Loucy (cell line): Measurements from ENCODE around the gene NECTIN1.

Experiments used
- H2AFZ ChIP-seq: fragments of 200-600 bp; sonication (generic); 2 replicates; pipeline ENCODE4 v1.6.0; 2016; ENCODE audit warnings: antibody characterized with exemption, mild to moderate bottlenecking, low read length, moderate library complexity
- H3F3A ChIP-seq: fragments of 200-600 bp; 2 replicates; pipeline ENCODE4 v1.6.0; 2016; ENCODE audit warnings: antibody characterized with exemption, low read depth, mild to moderate bottlenecking
- H3K27me3 ChIP-seq: fragments of 200-600 bp; sonication (generic); 2 replicates; pipeline ENCODE4 v1.6.1; 2014; ENCODE audit warnings: low read length, mild to moderate bottlenecking; ENCODE audit not compliant: insufficient read depth, poor library complexity, severe bottlenecking
- H3K36me3 ChIP-seq: fragments of 200-600 bp; sonication (generic); 2 replicates; pipeline ENCODE4 v1.6.1; 2016; ENCODE audit warnings: low read length; ENCODE audit not compliant: insufficient read depth
- H3K4me1 ChIP-seq: fragments of 200-600 bp; sonication (generic); 2 replicates; pipeline ENCODE4 v1.5.1; 2014; ENCODE audit warnings: low read length, mild to moderate bottlenecking; ENCODE audit not compliant: insufficient read depth, poor library complexity, severe bottlenecking
- H3K4me2 ChIP-seq: fragments of 200-600 bp; sonication (generic); 2 replicates; pipeline ENCODE4 v1.6.0; 2014; ENCODE audit warnings: antibody characterized with exemption, low read length, low read depth, mild to moderate bottlenecking; ENCODE audit not compliant: poor library complexity, severe bottlenecking
- H3K4me3 ChIP-seq: fragments of 200-600 bp; sonication (generic); 2 replicates; pipeline ENCODE4 v1.5.1; 2014; ENCODE audit warnings: low read length, mild to moderate bottlenecking, mixed read lengths; ENCODE audit not compliant: poor library complexity, severe bottlenecking
- H3K79me2 ChIP-seq: fragments of 200-600 bp; sonication (generic); 2 replicates; pipeline ENCODE4 v1.6.1; 2014; ENCODE audit warnings: low read length; ENCODE audit not compliant: insufficient read depth
- H3K9ac ChIP-seq: fragments of 200-600 bp; sonication (generic); 2 replicates; pipeline ENCODE4 v1.6.0; 2014; ENCODE audit warnings: mild to moderate bottlenecking, low read depth, low read length, moderate library complexity; ENCODE audit not compliant: poor library complexity, severe bottlenecking
- H3K9me2 ChIP-seq: fragments of 200-600 bp; sonication (generic); replicated peaks from 2 replicates; pipeline ENCODE4 v1.6.1; 2016; ENCODE audit warnings: low read depth, low read length, mixed read lengths
- H3K9me3 ChIP-seq: fragments of 200-600 bp; sonication (generic); 2 replicates; pipeline ENCODE4 v1.6.1; 2014; ENCODE audit warnings: mild to moderate bottlenecking, antibody characterized with exemption, low read length, low read depth; ENCODE audit not compliant: insufficient read depth
- H4K20me1 ChIP-seq: fragments of 200-600 bp; sonication (generic); 2 replicates; pipeline ENCODE4 v1.6.0; 2014; ENCODE audit warnings: antibody characterized with exemption, low read length, mild to moderate bottlenecking; ENCODE audit not compliant: insufficient read depth, poor library complexity, severe bottlenecking
- CTCF ChIP-seq: fragments of 200-600 bp; sonication (generic); conservative IDR thresholded peaks from 2 replicates; pipeline ENCODE4 v1.5.1; 2014; ENCODE audit warnings: mild to moderate bottlenecking, antibody characterized with exemption, low read length
- EZH2phosphoT487 ChIP-seq: fragments of 200-600 bp; IDR thresholded peaks from 2 replicates; pipeline ENCODE4 v1.6.1; 2018; ENCODE audit warnings: antibody characterized with exemption, mild to moderate bottlenecking, moderate library complexity, borderline replicate concordance

Gene NECTIN1

GRCh38 chr11:119691020-119691666 lies 37.9 kb downstream of the NECTIN1 start:
- H3K4me3 ChIP-seq: peak overlapping the region; percentile 62
- 0 out of 2 replicates have a peak, but pooled peaks cover 5% of the 10 kb centered on the region for H3K36me3 ChIP-seq
- H3K27me3 ChIP-seq: no peaks in the 10 kb centered on the region
- no peaks in the 10 kb centered on the region for H3K9me2 ChIP-seq
- H3K9me3 ChIP-seq: no peaks in the 10 kb centered on the region
- peaks cover 8% of the 10 kb centered on the region for H4K20me1 ChIP-seq
- peaks cover 9% of the 10 kb centered on the region for H3F3A ChIP-seq
- peak overlapping the region; percentile 89 for H3K9ac ChIP-seq
- H3K4me1 ChIP-seq: peaks cover 90% of the 10 kb centered on the region
- H2AFZ ChIP-seq: no peak overlapping the region
- TF ChIP-seq EZH2phosphoT487: no peak
- peak; percentile 77 for TF ChIP-seq CTCF
- H3K79me2 ChIP-seq: peaks cover 88% of the 10 kb centered on the region
- H3K4me2 ChIP-seq: peak overlapping the region; percentile 81

GRCh38 chr11:119689302-119689701 lies 39.7 kb downstream of the NECTIN1 start:
- H3K9ac ChIP-seq: peak overlapping the region; percentile 19
- no peak overlapping the region for H3K4me2 ChIP-seq

GRCh38 chr11:119688356-119688755 lies 40.6 kb downstream of the NECTIN1 start:
- Histone ChIP-seq H3K9me3 (no peaks in the 10 kb centered on the region), H2AFZ (no peak overlapping the region), H3K4me2 (no peak overlapping the region), H3K9me2 (no peaks in the 10 kb centered on the region), H3K27me3 (no peaks in the 10 kb centered on the region), H3K4me3 (no peak overlapping the region), H3K9ac (peak overlapping the region; percentile 15), H3K79me2 (peaks cover 95% of the 10 kb centered on the region), H4K20me1 (peaks cover 8% of the 10 kb centered on the region), H3K36me3 (0 out of 2 replicates have a peak, but pooled peaks cover 5% of the 10 kb centered on the region), H3K4me1 (peaks cover 93% of the 10 kb centered on the region), H3F3A (no peaks in the 10 kb centered on the region)
- no peak for TF ChIP-seq EZH2phosphoT487
- no peak for TF ChIP-seq CTCF

More at GRCh38 chr11:119689302-119689701, 39.7 kb downstream of the NECTIN1 start:
- H3F3A ChIP-seq: peaks cover 4% of the 10 kb centered on the region; the same call in 1 of the 2 replicates
- no peak overlapping the region for H3K4me3 ChIP-seq
- H3K79me2 ChIP-seq: peaks cover 93% of the 10 kb centered on the region
- no peaks in the 10 kb centered on the region for H3K27me3 ChIP-seq
- H3K36me3 ChIP-seq: 0 out of 2 replicates have a peak, but pooled peaks cover 5% of the 10 kb centered on the region
- H3K9me3 ChIP-seq: no peaks in the 10 kb centered on the region
- peaks cover 91% of the 10 kb centered on the region for H3K4me1 ChIP-seq
- H2AFZ ChIP-seq: no peak overlapping the region
- TF ChIP-seq EZH2phosphoT487 (no peak), CTCF (no peak)
- no peaks in the 10 kb centered on the region for H3K9me2 ChIP-seq
- peaks cover 8% of the 10 kb centered on the region for H4K20me1 ChIP-seq
